ENCODE results near the gene IRF8. TPM values are rescaled to one million over a fixed set of nuclear protein-coding genes. Genes with fewer than 3 reads are reported as not detected.
"Not testable (repeated sequence)": the region's sequence is repeated elsewhere in the genome, so short reads cannot be mapped to it uniquely, and the experiment has no call there.

The IRF8 gene
- total RNA-seq, 3 donors from 2014 or later, result 16.7 to 121 (median 20.2) TPM

- intact Hi-C loops (cut with DNase I; ENCODE audit: low total_unique reads), result no loop called here
- Histone ChIP-seq H3K9me3 (peaks cover 0 to 6% of the 10 kb centered on the region in 2 donors), H3K36me3 (no peaks in the 10 kb centered on the region), H3K27ac (no peak overlapping the region), H3K4me1 (no peaks in the 10 kb centered on the region), H3K27me3 (peaks cover 0 to 12% of the 10 kb centered on the region in 2 donors), H3K4me3 (no peak overlapping the region)
- DNase-seq (ENCODE audit: low spot score in 2 of 2), result no peak
- TF ChIP-seq CTCF (IDR thresholded peaks at IDR 0.05) (no peak), POLR2AphosphoS5 (IDR thresholded peaks at IDR 0.05) (no peak), POLR2A (IDR thresholded peaks at IDR 0.05) (no peak)
Observed at GRCh38 chr16:85869206-85869605, 29.8 kb upstream of the IRF8 start.

DNA sequence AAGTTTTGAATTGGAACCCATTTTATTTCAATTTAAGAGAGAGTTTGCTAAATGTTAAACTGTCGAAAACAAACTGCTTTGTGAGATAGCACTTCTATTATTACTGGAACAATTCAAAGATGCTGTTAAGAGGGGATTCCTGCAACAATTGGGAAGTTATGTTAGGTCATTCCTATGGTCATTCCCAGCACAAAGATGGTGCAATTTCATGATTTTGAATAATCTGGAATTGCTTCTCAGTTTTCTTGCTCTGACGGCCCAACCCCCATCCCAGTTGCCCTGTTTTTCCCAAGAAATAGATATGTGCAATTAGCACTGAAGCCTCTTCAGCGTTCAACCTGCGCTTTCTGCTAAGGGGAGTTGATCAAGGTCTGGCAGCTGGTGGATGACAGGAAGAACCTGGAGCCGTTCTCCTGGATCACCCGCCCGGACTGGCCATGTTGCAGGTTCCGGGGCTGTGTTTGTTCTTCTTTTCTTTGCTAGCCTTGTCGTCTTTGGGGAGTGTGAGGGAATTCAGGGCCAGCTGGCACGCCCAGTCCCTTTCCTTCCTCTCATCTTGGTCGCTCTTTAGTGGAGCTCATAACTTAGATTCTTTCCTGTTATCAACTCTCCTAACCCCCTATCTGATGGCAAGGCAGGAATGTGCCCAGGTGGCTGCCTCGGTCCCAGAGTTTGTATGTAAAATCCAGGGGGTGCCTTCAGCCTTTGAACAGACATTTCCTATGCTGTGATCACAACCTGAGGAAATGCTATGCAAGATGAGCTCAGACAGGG lies 29.0 kb upstream of the IRF8 start:
- TF ChIP-seq POLR2A (IDR thresholded peaks at IDR 0.05), result no peak
- no peak for TF ChIP-seq CTCF (IDR thresholded peaks at IDR 0.05)
- no peak for TF ChIP-seq POLR2AphosphoS5 (IDR thresholded peaks at IDR 0.05)
- Histone ChIP-seq H3K27ac (no peak overlapping the region), H3K4me1 (no peaks in the 10 kb centered on the region), H3K36me3 (no peaks in the 10 kb centered on the region), H3K4me3 (no peak overlapping the region), H3K9me3 (peaks cover 0 to 6% of the 10 kb centered on the region in 2 donors), H3K27me3 (peaks cover 0 to 12% of the 10 kb centered on the region in 2 donors)
- DNase-seq (ENCODE audit: low spot score in 2 of 2), result no peak
- intact Hi-C loops (cut with DNase I; ENCODE audit: low total_unique reads), result no loop called here

GRCh38 chr16:85871756-85872155 lies 27.2 kb upstream of the IRF8 start:
- intact Hi-C loops (cut with DNase I; ENCODE audit: low total_unique reads), result no loop called here
- Histone ChIP-seq H3K27ac (no peak overlapping the region), H3K4me3 (no peak overlapping the region), H3K36me3 (no peaks in the 10 kb centered on the region), H3K4me1 (no peaks in the 10 kb centered on the region), H3K9me3 (no peaks in the 10 kb centered on the region), H3K27me3 (peaks cover 0 to 12% of the 10 kb centered on the region in 2 donors)
- no peak for DNase-seq (ENCODE audit: low spot score in 2 of 2)
- no peak for TF ChIP-seq CTCF (IDR thresholded peaks at IDR 0.05)
- no peak for TF ChIP-seq POLR2A (IDR thresholded peaks at IDR 0.05)
- TF ChIP-seq POLR2AphosphoS5 (IDR thresholded peaks at IDR 0.05), result no peak

DNA sequence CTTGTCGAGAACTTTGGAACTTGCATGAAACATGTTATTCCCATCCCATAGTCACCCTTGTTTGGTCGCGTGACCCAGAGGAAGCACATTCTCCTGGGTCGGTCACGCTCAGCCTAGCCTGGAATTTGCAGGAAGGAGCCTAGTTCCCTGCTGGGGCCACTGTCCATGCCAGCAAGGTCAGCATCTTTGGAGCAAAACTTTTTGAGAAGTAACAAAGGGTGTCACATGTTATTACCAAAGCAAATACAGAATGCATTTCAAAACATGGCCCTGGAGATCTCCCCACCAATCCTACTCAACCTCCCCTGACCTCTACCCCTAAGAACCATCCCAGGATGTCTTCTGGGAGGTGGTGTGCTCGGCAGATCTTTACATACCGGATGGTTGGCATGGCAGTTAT lies 26.2 kb upstream of the IRF8 start:
- H3K4me1 ChIP-seq, result no peaks in the 10 kb centered on the region
- intact Hi-C loops (cut with DNase I; ENCODE audit: low total_unique reads), result no loop called here
- no peak overlapping the region for H3K4me3 ChIP-seq
- peaks cover 0 to 12% of the 10 kb centered on the region in 2 donors for H3K27me3 ChIP-seq
- no peaks in the 10 kb centered on the region for H3K36me3 ChIP-seq
- H3K9me3 ChIP-seq, result no peaks in the 10 kb centered on the region
- no peak for DNase-seq (ENCODE audit: low spot score in 2 of 2)
- TF ChIP-seq POLR2A (IDR thresholded peaks at IDR 0.05), result no peak
- TF ChIP-seq CTCF (IDR thresholded peaks at IDR 0.05), result no peak
- no peak for TF ChIP-seq POLR2AphosphoS5 (IDR thresholded peaks at IDR 0.05)
- H3K27ac ChIP-seq, result peak overlapping the region in 1 of 2 donors; percentile 12

GRCh38 chr16:85873153-85873552 lies 25.8 kb upstream of the IRF8 start:
- no peak overlapping the region for H3K4me3 ChIP-seq
- no peaks in the 10 kb centered on the region for H3K9me3 ChIP-seq
- H3K27me3 ChIP-seq, result peaks cover 0 to 12% of the 10 kb centered on the region in 2 donors
- intact Hi-C loops (cut with DNase I; ENCODE audit: low total_unique reads), result no loop called here
- TF ChIP-seq CTCF (IDR thresholded peaks at IDR 0.05), result no peak
- no peak for TF ChIP-seq POLR2AphosphoS5 (IDR thresholded peaks at IDR 0.05)
- TF ChIP-seq POLR2A (IDR thresholded peaks at IDR 0.05), result no peak
- DNase-seq (ENCODE audit: low spot score in 2 of 2), result no peak
- H3K36me3 ChIP-seq, result no peaks in the 10 kb centered on the region
- H3K4me1 ChIP-seq, result no peaks in the 10 kb centered on the region
- peak overlapping the region in 1 of 2 donors; percentile 12 for H3K27ac ChIP-seq

GRCh38 chr16:85874031-85874430 lies 24.9 kb upstream of the IRF8 start:
- DNase-seq (ENCODE audit: low spot score in 2 of 2); intact Hi-C loops (cut with DNase I; ENCODE audit: low total_unique reads); H3K36me3 ChIP-seq; H3K4me3 ChIP-seq; H3K9me3 ChIP-seq; H3K4me1 ChIP-seq; H3K27ac ChIP-seq: not testable (repeated sequence)
- H3K27me3 ChIP-seq, result peaks cover 0 to 12% of the 10 kb centered on the region in 2 donors
